Mesendoderm (in vitro differentiated cells): ENCODE results near the gene CAT.

ENCODE experiments used
- DNase-seq: peaks from one replicate; pipeline ENCODE4 v3.0.0; 2013
- H2AK5ac ChIP-seq: 2 replicates; pipeline ENCODE4 v1.6.1; 2013; ENCODE audit warnings: low read length, inconsistent platforms
- H2BK120ac ChIP-seq: 2 replicates; pipeline ENCODE4 v1.6.1; 2013; ENCODE audit warnings: low read depth, mild to moderate bottlenecking, low read length, moderate library complexity, mixed read lengths
- H2BK15ac ChIP-seq: replicated peaks from 2 replicates; pipeline ENCODE4 v1.6.1; 2013; ENCODE audit warnings: low read depth, mild to moderate bottlenecking, moderate library complexity
- H2BK5ac ChIP-seq: 2 replicates; pipeline ENCODE4 v1.6.1; 2013; ENCODE audit warnings: low read length, inconsistent platforms
- H3K18ac ChIP-seq: 2 replicates; pipeline ENCODE4 v1.6.1; 2013; ENCODE audit warnings: mild to moderate bottlenecking, low read length, mixed read lengths
- H3K23ac ChIP-seq: one replicate; pipeline ENCODE4 v1.6.1; 2013; ENCODE audit warnings: low read length
- H3K27ac ChIP-seq: 2 replicates; pipeline ENCODE4 v1.5.1; 2013; ENCODE audit warnings: low read depth, mild to moderate bottlenecking, inconsistent platforms, low read length, moderate library complexity
- H3K27me3 ChIP-seq: 2 replicates; pipeline ENCODE4 v1.6.1; 2013; ENCODE audit warnings: low read length, control low read depth, mild to moderate bottlenecking, inconsistent platforms; ENCODE audit not compliant: insufficient read depth, poor library complexity
- H3K36me3 ChIP-seq: 2 replicates; pipeline ENCODE4 v1.6.1; 2013; ENCODE audit warnings: low read length, inconsistent platforms; ENCODE audit not compliant: control insufficient read depth, insufficient read depth
- H3K4ac ChIP-seq: one replicate; pipeline ENCODE4 v1.6.1; 2013; ENCODE audit warnings: low read depth, mild to moderate bottlenecking, low read length, moderate library complexity
- H3K4me1 ChIP-seq: 2 replicates; pipeline ENCODE4 v1.6.1; 2013; ENCODE audit warnings: low read depth, low read length, inconsistent platforms; ENCODE audit not compliant: control insufficient read depth
- H3K4me2 ChIP-seq: 2 replicates; pipeline ENCODE4 v1.6.1; 2013; ENCODE audit warnings: low read length
- H3K4me3 ChIP-seq: 2 replicates; pipeline ENCODE4 v1.5.1; 2013; ENCODE audit warnings: mild to moderate bottlenecking, low read length
- H3K56ac ChIP-seq: one replicate; pipeline ENCODE4 v1.6.1; 2013; ENCODE audit warnings: low read length
- H3K79me1 ChIP-seq: 2 replicates; pipeline ENCODE4 v1.6.1; 2013; ENCODE audit warnings: low read length, inconsistent platforms
- H3K79me2 ChIP-seq: 2 replicates; pipeline ENCODE4 v1.6.1; 2013; ENCODE audit warnings: mild to moderate bottlenecking, low read length; ENCODE audit not compliant: control insufficient read depth, insufficient read depth
- H3K9ac ChIP-seq: 2 replicates; pipeline ENCODE4 v1.6.1; 2013; ENCODE audit warnings: low read length, inconsistent platforms
- H4K5ac ChIP-seq: one replicate; pipeline ENCODE4 v1.6.1; 2013; ENCODE audit warnings: low read length
- H4K8ac ChIP-seq: one replicate; pipeline ENCODE4 v1.6.1; 2013; ENCODE audit warnings: low read depth, mild to moderate bottlenecking, control low read depth, low read length, moderate library complexity
- WGBS: extraction: QIAGEN DNeasy Blood & Tissue Kit; methylation state at CpG from one replicate; pipeline ENCODE4 v1.1.7; 2013; ENCODE audit warnings: low lambda C conversion rate, missing lambda C conversion rate; ENCODE audit not compliant: insufficient coverage; ENCODE audit errors: extremely low coverage; 5-methylcytosine and 5-hydroxymethylcytosine counted together

The CAT gene

GRCh38 chr11:34445956-34446355, 7.2 kb downstream of the CAT start:
- H3K4me2 ChIP-seq, result no peak overlapping the region
- H3K4me1 ChIP-seq, result no peaks in the 10 kb centered on the region
- 100% methylated on average over 1 of the region's 4 CpGs for WGBS
- H3K36me3 ChIP-seq, result no peaks in the 10 kb centered on the region
- no peak overlapping the region for H3K27ac ChIP-seq
- no peak overlapping the region for H2BK5ac ChIP-seq
- H4K8ac ChIP-seq, result no peak overlapping the region
- peaks cover 1% of the 10 kb centered on the region for H3K79me1 ChIP-seq
- no peak overlapping the region for H3K18ac ChIP-seq
- no peak overlapping the region for H2AK5ac ChIP-seq
- no peaks in the 10 kb centered on the region for H3K79me2 ChIP-seq
- H3K4ac ChIP-seq, result no peak overlapping the region
- H3K56ac ChIP-seq, result no peak overlapping the region
- H3K9ac ChIP-seq, result no peak overlapping the region
- H4K5ac ChIP-seq, result no peak overlapping the region
- no peaks in the 10 kb centered on the region for H3K27me3 ChIP-seq
- H3K4me3 ChIP-seq, result no peak overlapping the region
- no peak for DNase-seq
- H2BK120ac ChIP-seq, result no peak overlapping the region
- H3K23ac ChIP-seq, result no peak overlapping the region
- H2BK15ac ChIP-seq, result no peak overlapping the region

GRCh38 chr11:34446386-34446785, 7.7 kb downstream of the CAT start:
- Histone ChIP-seq H2BK5ac (no peak overlapping the region), H3K79me2 (no peaks in the 10 kb centered on the region), H3K4ac (no peak overlapping the region), H4K8ac (no peak overlapping the region), H3K27me3 (no peaks in the 10 kb centered on the region), H4K5ac (no peak overlapping the region), H2BK120ac (no peak overlapping the region), H3K36me3 (no peaks in the 10 kb centered on the region), H3K4me3 (no peak overlapping the region), H3K9ac (no peak overlapping the region), H3K23ac (no peak overlapping the region), H3K27ac (no peak overlapping the region), H3K4me2 (no peak overlapping the region), H3K79me1 (peaks cover 1% of the 10 kb centered on the region), H3K4me1 (no peaks in the 10 kb centered on the region), H2BK15ac (no peak overlapping the region), H2AK5ac (no peak overlapping the region), H3K18ac (no peak overlapping the region), H3K56ac (no peak overlapping the region)
- WGBS, result no CpG with 5 or more reads among the region's 5 CpGs
- no peak for DNase-seq

GRCh38 chr11:34447044-34447443, 8.3 kb downstream of the CAT start:
- H3K4me1 ChIP-seq, result no peaks in the 10 kb centered on the region
- H2BK5ac ChIP-seq, result no peak overlapping the region
- no peak overlapping the region for H2AK5ac ChIP-seq

GRCh38 chr11:34448223-34448994, 9.7 kb downstream of the CAT start:
- DNase-seq, result no peak

More at GRCh38 chr11:34447044-34447443, 8.3 kb downstream of the CAT start:
- Histone ChIP-seq H3K4me3 (no peak overlapping the region), H3K79me1 (peaks cover 1% of the 10 kb centered on the region), H3K27me3 (no peaks in the 10 kb centered on the region), H3K36me3 (no peaks in the 10 kb centered on the region), H3K18ac (no peak overlapping the region), H3K56ac (no peak overlapping the region), H4K5ac (no peak overlapping the region), H3K4ac (no peak overlapping the region), H3K4me2 (no peak overlapping the region), H2BK120ac (no peak overlapping the region), H3K79me2 (no peaks in the 10 kb centered on the region), H3K9ac (no peak overlapping the region), H2BK15ac (no peak overlapping the region), H3K23ac (no peak overlapping the region), H3K27ac (no peak overlapping the region), H4K8ac (no peak overlapping the region)
- DNase-seq, result no peak

GRCh38 chr11:34449013-34449412, 10.3 kb downstream of the CAT start:
- no peak overlapping the region for H3K4me3 ChIP-seq
- no peak overlapping the region for H2BK120ac ChIP-seq
- no peak overlapping the region for H4K5ac ChIP-seq
- H2BK15ac ChIP-seq, result no peak overlapping the region
- no peak overlapping the region for H3K18ac ChIP-seq
- H2AK5ac ChIP-seq, result no peak overlapping the region
- no peaks in the 10 kb centered on the region for H3K4me1 ChIP-seq
- H3K9ac ChIP-seq, result no peak overlapping the region
- peaks cover 1% of the 10 kb centered on the region for H3K79me1 ChIP-seq
- no peak overlapping the region for H3K23ac ChIP-seq
- no peak overlapping the region for H4K8ac ChIP-seq
- no peak overlapping the region for H3K4ac ChIP-seq
- no peak overlapping the region for H2BK5ac ChIP-seq
- no peak overlapping the region for H3K56ac ChIP-seq
- H3K27ac ChIP-seq, result no peak overlapping the region
- no peaks in the 10 kb centered on the region for H3K27me3 ChIP-seq
- no peaks in the 10 kb centered on the region for H3K79me2 ChIP-seq
- no peak overlapping the region for H3K4me2 ChIP-seq
- no CpG with 5 or more reads among the region's 3 CpGs for WGBS
- H3K36me3 ChIP-seq, result no peaks in the 10 kb centered on the region
- DNase-seq, result no peak

More at GRCh38 chr11:34448223-34448994, 9.7 kb downstream of the CAT start:
- H3K9ac ChIP-seq, result no peak overlapping the region
- H3K4me1 ChIP-seq, result no peaks in the 10 kb centered on the region
- H3K79me1 ChIP-seq, result peaks cover 1% of the 10 kb centered on the region
- no peak overlapping the region for H3K4me2 ChIP-seq
- H2AK5ac ChIP-seq, result no peak overlapping the region
- no peaks in the 10 kb centered on the region for H3K27me3 ChIP-seq
- no peaks in the 10 kb centered on the region for H3K79me2 ChIP-seq
- no peak overlapping the region for H3K56ac ChIP-seq
- H3K4me3 ChIP-seq, result no peak overlapping the region
- no peak overlapping the region for H4K8ac ChIP-seq
- WGBS, result no CpG with 5 or more reads among the region's 11 CpGs
- no peak overlapping the region for H2BK15ac ChIP-seq
- H2BK5ac ChIP-seq, result no peak overlapping the region
- no peaks in the 10 kb centered on the region for H3K36me3 ChIP-seq
- H3K27ac ChIP-seq, result no peak overlapping the region
- no peak overlapping the region for H3K18ac ChIP-seq
- H3K23ac ChIP-seq, result no peak overlapping the region
- no peak overlapping the region for H3K4ac ChIP-seq
- H4K5ac ChIP-seq, result no peak overlapping the region
- no peak overlapping the region for H2BK120ac ChIP-seq

- Histone ChIP-seq H3K4me1 (no peaks in the 10 kb centered on the region), H2BK15ac (no peak overlapping the region), H3K4me2 (no peak overlapping the region), H2BK120ac (no peak overlapping the region), H3K27me3 (no peaks in the 10 kb centered on the region), H3K4me3 (no peak overlapping the region), H3K36me3 (no peaks in the 10 kb centered on the region), H2AK5ac (no peak overlapping the region), H4K8ac (no peak overlapping the region), H2BK5ac (no peak overlapping the region), H3K18ac (no peak overlapping the region), H3K23ac (no peak overlapping the region), H3K79me2 (no peaks in the 10 kb centered on the region), H4K5ac (no peak overlapping the region), H3K27ac (no peak overlapping the region), H3K4ac (no peak overlapping the region), H3K79me1 (peaks cover 1% of the 10 kb centered on the region), H3K9ac (no peak overlapping the region), H3K56ac (no peak overlapping the region)
- DNase-seq, result no peak
- no CpG with 5 or more reads among the region's 3 CpGs for WGBS
These were observed 12.3 kb downstream of the CAT start for GRCh38 chr11:34451053-34451452.
